CD4-positive, alpha-beta T cell treated with Interleukin-6 at 100 ng/mL for 8 hours (primary cell): ENCODE results near the gene DPPA3.
A peak's percentile ranks its signal among the peaks of the same experiment; 100 is the strongest.
"Not testable (repeated sequence)": the region's sequence is repeated elsewhere in the genome, so short reads cannot be mapped to it uniquely, and the experiment has no call there.

Experiments
- DNase-seq: peaks from one replicate; pipeline ENCODE4 v3.0.0-alpha.2; 2020; ENCODE audit warnings: mixed read lengths, low spot score

Gene DPPA3

DNA sequence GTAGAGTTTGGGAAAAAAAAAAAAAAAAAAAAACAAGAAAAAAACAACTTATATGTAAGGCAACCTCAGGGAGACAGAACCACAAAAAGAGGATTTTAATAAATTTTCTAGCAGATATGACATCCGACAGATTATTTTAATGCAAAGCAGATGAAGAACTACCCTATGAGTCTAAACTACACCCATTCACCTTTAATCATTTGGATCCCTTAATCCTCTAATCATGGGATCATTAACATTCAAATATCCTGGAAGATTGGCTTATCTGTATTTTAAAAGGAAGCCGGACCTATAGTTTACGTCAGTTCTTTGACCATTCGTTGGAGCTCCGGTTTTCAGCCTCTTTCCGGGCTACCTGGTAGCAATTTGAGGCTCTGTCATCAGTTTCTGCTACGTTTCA, at the start of gene DPPA3:
Gene DPPA3, plus strand, starts transcription at position 301 of the 400 bp plus-strand sequence. CDS start 138 bp downstream, outside the sequence.
- DNase-seq, result no peak

- DNase-seq, result no peak
Measured at GRCh38 chr12:7661741-7662140, 49.5 kb upstream of the DPPA3 start.

- DNase-seq, result no peak
Measured at GRCh38 chr12:7666595-7666994, 44.6 kb upstream of the DPPA3 start.

DNA sequence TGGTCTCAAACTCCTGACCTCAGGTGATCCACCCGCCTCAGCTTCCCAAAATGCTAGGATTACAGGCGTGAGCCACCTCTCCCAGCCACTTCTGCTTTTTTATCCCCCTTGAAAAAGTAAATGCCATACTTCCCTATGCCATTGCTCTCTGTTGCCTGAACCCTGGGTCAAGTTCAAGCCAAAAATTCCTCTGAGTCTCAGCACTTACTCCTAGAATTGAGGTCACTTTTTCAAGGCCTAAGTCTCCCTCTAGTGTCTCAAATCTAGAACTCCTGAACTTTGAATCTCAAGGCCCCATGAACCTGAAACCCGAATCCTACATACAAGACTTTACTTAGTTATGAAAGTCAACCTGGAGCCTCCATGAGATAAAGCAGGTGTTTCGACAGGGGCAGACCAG, 44.1 kb upstream of the DPPA3 start:
- DNase-seq, result no peak

DNA sequence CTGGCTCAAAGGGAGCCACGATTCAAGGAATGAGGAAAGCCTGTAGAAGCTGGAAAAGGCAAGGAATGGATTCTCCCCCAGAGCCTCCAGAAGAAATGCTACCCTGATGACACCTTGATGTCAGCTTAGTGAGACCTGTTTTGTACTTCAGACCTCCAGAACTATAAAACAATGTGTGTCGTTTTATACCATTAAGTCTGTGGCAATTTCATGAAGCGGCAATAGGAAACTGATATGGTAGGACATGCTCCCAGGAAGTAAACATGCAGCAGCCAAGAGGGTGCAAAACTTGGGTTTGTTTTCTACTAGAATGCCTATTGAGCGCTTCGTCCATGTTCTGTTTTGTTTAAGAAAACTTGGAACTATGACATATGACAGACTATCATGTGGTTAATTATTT, 43.1 kb upstream of the DPPA3 start:
- DNase-seq, result no peak

DNA sequence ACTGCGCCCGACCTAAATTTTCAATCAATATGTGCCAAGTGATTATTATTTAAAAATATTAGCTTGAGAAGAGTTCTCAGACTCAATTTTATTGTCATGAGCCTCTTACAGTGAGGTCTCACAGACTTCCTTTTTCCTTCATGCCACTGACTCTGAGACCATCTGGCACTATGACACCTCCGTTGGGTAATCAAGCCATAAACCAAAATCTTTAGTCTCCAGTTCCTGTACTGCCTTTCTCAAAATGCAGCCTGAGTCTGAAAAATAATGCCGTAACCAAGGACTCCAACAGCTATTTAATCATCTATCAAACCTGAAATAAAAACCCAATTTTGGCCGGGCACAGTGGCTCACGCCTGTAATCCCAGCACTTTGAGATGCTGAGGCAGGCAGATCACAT, 35.8 kb upstream of the DPPA3 start:
- not testable (repeated sequence) for DNase-seq

DNA sequence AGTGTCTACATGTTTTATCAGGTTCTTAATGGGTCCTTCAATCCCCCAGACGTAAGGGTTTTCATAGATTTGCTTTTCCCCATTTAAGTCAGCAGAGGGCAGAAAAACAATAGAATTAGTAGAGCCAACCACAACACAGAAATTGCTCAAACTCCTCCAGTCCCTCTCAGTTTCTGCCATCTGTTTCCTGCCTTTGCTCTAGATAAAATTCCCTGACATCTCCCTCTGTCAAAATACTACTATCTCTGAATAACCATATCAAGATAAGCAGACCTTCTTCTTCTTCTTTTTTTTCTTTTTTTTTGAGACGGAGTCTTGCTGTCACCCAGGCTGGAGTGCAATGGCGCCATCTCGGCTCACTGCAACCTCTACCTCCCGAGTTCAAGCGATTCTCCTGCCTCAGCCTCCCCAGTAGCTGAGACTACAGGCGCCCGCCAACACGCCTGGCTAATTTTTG, 33.8 kb upstream of the DPPA3 start:
- DNase-seq, result peak; percentile 2

DNA sequence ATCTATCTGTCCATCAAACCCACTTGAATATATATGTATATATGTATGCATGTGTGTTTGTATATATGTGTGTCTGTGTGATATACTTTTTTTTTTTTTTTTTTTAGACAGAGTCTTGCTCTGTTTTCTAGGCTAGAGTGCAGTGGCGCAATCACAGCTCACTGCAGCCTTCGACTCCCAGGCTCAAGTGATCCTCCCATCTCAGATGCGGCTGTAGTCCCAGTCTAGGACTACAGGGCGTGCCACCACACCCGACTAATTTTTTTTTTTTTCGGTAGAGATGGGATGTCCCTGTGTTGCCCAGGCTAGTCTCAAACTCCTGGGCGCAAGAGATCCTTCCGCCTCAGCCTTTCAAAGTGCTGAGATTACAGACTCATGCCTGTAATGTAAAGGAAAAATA, 32.5 kb upstream of the DPPA3 start:
- DNase-seq, result no peak

- no peak for DNase-seq
Measured at GRCh38 chr12:7679251-7680045, 31.8 kb upstream of the DPPA3 start.

GRCh38 chr12:7681535-7681934, 29.7 kb upstream of the DPPA3 start:
- no peak for DNase-seq

DNA sequence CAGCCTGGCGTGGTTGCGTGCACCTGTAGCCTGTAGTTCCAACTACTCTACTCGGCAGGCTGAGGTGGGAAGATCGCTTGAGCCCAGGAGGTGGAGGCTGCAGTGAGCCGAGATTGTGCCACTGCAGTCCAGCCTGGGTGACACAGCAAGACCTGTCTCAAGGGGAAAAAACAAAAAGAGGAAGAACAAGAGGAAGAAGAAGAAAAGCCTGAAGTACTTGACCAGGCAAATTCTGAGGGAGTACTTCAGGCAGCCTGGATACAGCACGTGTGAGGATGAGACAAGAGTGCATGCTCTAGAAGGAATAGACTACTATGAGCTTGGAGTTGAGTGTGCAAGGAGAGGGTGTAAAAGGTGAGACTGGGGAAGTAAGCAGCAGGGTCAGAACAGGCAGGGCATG, 17.4 kb upstream of the DPPA3 start:
- DNase-seq, result no peak

DNA sequence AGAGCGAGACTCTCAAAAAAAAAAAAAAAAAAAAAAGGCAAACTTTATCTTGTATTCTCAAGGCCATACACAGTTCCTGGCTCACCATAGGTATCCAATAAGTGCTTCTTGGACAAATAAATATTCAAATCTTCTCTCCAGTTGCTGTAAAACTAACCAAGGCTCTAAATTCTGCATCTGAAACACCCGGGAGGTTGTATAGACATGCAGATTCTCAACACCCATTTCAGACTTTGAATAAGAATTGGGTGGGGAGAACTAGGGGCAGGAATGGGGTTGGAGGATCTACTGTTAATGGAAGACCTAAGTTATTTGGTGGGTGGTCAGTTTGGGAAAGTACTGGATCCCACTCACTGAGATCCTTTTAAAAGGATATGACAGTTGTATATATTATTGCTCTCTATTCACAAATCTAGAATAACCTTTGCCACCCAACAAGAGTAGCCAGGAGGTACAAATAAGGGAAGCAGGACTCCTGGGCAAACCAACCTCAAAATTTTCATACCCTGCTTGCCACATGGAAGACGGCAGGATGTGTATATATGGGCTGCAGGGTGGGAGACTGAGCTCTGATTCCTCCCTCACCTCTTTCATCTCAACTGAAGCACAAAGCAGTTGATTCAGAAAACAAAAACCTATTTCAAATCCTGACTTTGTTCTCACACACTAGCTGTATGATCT, 16.5 kb upstream of the DPPA3 start:
- no peak for DNase-seq

DNA sequence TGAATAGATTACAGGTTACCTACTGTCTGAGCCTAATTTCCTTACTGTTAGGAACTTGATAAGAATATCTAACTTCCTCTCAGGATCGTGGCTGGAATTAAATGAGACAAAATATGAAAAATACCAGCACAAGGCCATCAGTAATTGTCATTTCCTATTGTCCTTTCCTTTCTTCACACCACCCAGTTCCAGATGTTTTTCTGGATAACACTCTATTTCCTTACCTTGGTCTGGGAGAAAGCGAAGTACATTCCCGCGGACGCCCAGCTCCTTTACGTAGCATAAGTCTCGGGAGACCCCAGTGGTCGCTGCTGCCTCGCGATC, 16.0 kb upstream of the DPPA3 start:
- DNase-seq, result no peak

GRCh38 chr12:7695566-7696197, 15.6 kb upstream of the DPPA3 start, which contains the start of gene GDF3:
Gene GDF3, minus strand, starts transcription at chr12:7695775. Its CDS starts 47 bp downstream, at chr12:7695728.
- DNase-seq, result no peak

DNA sequence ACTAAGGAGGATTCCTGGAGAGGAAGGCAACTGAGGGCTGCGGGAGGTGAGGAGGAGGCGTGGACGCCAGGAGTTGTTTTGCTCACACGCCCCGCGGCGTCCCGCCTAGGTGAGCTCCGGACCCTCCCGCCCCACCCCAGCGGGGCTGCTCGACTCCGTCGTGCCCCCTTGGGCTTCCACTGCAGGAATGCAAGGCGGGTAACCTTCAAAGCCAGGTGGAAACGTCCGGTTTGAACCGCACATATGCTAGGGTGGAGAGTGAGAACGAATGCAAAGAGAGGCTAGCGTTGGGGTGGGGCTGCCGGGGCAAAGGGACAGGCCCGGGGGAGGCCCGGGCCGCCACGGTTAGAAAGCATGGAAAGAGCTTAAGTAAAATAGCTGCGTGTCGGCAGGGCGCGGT, 5.4 kb upstream of the DPPA3 start:
- no peak for DNase-seq

- no peak for DNase-seq
Measured at GRCh38 chr12:7709969-7710675, 1.1 kb upstream of the DPPA3 start.

DNA sequence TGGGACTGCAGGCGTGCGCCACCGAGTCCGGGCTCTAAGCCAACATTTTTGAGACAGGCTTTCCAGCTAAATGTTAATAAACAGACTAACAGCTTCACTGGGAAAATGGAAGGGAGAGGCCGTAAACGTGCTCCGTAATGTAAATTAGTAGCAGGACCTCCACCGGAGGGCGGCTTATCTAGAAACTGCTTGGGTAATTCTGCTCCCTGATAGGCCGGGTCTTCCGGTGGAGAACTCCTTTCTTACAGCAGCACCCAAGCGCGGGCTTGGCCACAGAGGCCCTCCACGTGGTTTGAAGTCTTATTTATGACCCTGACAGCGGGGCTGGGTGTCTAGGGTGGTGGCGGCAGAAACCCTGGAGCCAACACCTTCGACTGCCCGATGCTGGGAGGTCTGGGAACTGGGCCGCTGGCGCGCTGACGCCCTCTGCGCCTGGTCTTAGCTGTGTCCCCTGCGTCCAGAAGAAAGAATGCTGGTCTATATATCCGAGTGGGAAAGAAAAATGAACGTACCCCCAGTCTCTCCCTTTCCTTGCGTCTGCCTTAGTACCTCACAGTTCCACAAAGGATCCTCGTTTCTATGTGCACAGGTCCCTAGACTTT, 1.7 kb downstream of the DPPA3 start:
- no peak for DNase-seq

GRCh38 chr12:7716381-7716780, 5.1 kb downstream of the DPPA3 start:
- DNase-seq, result no peak

- DNase-seq, result no peak
Measured at GRCh38 chr12:7719946-7720730, 8.9 kb downstream of the DPPA3 start.

DNA sequence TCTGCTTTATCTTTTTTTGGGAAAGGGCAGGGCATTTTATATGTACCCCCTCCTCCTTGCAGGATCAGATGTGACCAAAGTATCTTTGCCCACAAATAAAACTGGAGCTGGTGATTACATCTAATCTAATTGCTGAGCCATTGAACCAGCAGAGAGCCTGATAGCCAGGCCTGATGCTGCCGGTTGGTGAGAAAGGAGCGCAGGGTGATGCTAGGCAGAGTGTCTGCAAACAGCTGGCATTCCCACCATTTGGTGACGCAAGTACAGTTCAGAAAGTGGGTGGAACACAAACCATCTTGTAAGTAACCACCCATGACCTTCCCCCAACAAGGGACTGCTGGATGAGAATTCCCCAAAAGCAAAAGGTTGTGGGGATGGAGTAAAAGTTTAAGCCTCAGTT, 12.7 kb downstream of the DPPA3 start:
- DNase-seq, result no peak

DNA sequence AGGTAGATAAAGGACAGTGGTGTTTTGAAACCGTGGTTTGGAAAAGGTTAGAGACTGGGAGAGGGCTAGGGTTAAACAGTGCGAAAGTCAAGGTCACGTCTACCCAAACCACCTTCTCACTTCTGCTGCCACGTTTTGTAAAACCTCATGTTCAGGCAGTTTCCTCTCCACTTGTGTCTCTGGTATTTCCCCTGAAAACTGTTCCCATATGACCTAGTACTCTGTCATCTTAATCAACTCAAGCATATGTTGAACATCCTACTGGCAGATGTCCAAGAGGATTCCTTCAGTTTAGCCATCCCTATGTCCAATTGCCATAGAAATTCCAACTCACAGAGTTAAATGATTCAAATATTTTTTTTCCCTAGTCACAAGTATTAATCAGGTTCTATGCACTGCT, 18.5 kb downstream of the DPPA3 start:
- no peak for DNase-seq
